ENCODE data around the gene PLA2G4A.
A peak's percentile ranks its signal among the peaks of the same experiment; 100 is the strongest.

The PLA2G4A gene

GRCh38 chr1:186882372-186883134 lies 53.8 kb downstream of the PLA2G4A start:
- Mint-ChIP-seq H3K4me1 (no peaks in the 10 kb centered on the region), H3K4me3 (no peak overlapping the region), H3K9me3 (peaks cover 4 to 11% of the 10 kb centered on the region in 2 donors), H3K27me3 (no peaks in the 10 kb centered on the region), H3K27ac (no peak overlapping the region)
- no peak for DNase-seq
- ATAC-seq = no peak

- Mint-ChIP-seq H3K4me3 (no peak overlapping the region), H3K27ac (no peak overlapping the region), H3K9me3 (peaks cover 4 to 11% of the 10 kb centered on the region in 2 donors), H3K27me3 (no peaks in the 10 kb centered on the region), H3K4me1 (no peaks in the 10 kb centered on the region)
- DNase-seq = no peak
- ATAC-seq = no peak
These were observed 55.5 kb downstream of the PLA2G4A start for GRCh38 chr1:186884251-186884650.

- DNase-seq (no peak), ATAC-seq (no peak)
- Mint-ChIP-seq H3K4me1 (no peaks in the 10 kb centered on the region), H3K27ac (no peak overlapping the region), H3K4me3 (no peak overlapping the region), H3K9me3 (peaks cover 4 to 11% of the 10 kb centered on the region in 2 donors), H3K27me3 (no peaks in the 10 kb centered on the region)
These were observed 58.5 kb downstream of the PLA2G4A start for GRCh38 chr1:186887203-186887602.

- DNase-seq = no peak
- Mint-ChIP-seq H3K4me3 (no peak overlapping the region), H3K4me1 (no peaks in the 10 kb centered on the region), H3K27me3 (no peaks in the 10 kb centered on the region), H3K9me3 (peaks cover 4 to 11% of the 10 kb centered on the region in 2 donors), H3K27ac (peak overlapping the region in 1 of 2 donors; percentile 90)
- no peak for ATAC-seq
These were observed 59.6 kb downstream of the PLA2G4A start for GRCh38 chr1:186888367-186888766.

GRCh38 chr1:186892936-186893335 lies 64.2 kb downstream of the PLA2G4A start:
- Mint-ChIP-seq H3K4me3 (no peak overlapping the region), H3K27ac (no peak overlapping the region), H3K9me3 (no peaks in the 10 kb centered on the region), H3K4me1 (no peaks in the 10 kb centered on the region), H3K27me3 (no peaks in the 10 kb centered on the region)
- ATAC-seq = no peak
- no peak for DNase-seq

GRCh38 chr1:186894415-186894814 lies 65.7 kb downstream of the PLA2G4A start:
- DNase-seq (no peak), ATAC-seq (no peak)
- peaks cover 4% of the 10 kb centered on the region for H3K4me1 Mint-ChIP-seq
- peaks cover 7% of the 10 kb centered on the region for H3K27me3 Mint-ChIP-seq
- peaks cover 0 to 6% of the 10 kb centered on the region in 2 donors for H3K9me3 Mint-ChIP-seq
- no peak overlapping the region for H3K4me3 Mint-ChIP-seq
- no peak overlapping the region for H3K27ac Mint-ChIP-seq

- Mint-ChIP-seq H3K27me3 (peaks cover 16% of the 10 kb centered on the region), H3K4me1 (peaks cover 6% of the 10 kb centered on the region), H3K9me3 (peaks cover 0 to 8% of the 10 kb centered on the region in 2 donors), H3K27ac (no peak overlapping the region), H3K4me3 (no peak overlapping the region)
- DNase-seq = no peak
- no peak for ATAC-seq
These were observed 67.5 kb downstream of the PLA2G4A start for GRCh38 chr1:186896211-186896610.

- ATAC-seq = no peak
- Mint-ChIP-seq H3K27ac (no peak overlapping the region), H3K27me3 (peaks cover 16% of the 10 kb centered on the region), H3K4me3 (no peak overlapping the region), H3K4me1 (peaks cover 6% of the 10 kb centered on the region), H3K9me3 (peaks cover 0 to 8% of the 10 kb centered on the region in 2 donors)
- no peak for DNase-seq
These were observed 68.3 kb downstream of the PLA2G4A start for GRCh38 chr1:186897008-186897407.

- no peak overlapping the region for H3K27ac Mint-ChIP-seq
- peaks cover 16% of the 10 kb centered on the region for H3K27me3 Mint-ChIP-seq
- peak; percentile 43 for ATAC-seq
- H3K4me3 Mint-ChIP-seq = no peak overlapping the region
- no peak for DNase-seq
- H3K9me3 Mint-ChIP-seq = peaks cover 0 to 8% of the 10 kb centered on the region in 2 donors
- H3K4me1 Mint-ChIP-seq = peaks cover 6% of the 10 kb centered on the region
These were observed 70.8 kb downstream of the PLA2G4A start for GRCh38 chr1:186899577-186899976.

GRCh38 chr1:186899977-186900376 lies 71.2 kb downstream of the PLA2G4A start:
- ATAC-seq (no peak), DNase-seq (no peak)
- no peak overlapping the region for H3K4me3 Mint-ChIP-seq
- peaks cover 16% of the 10 kb centered on the region for H3K27me3 Mint-ChIP-seq
- peaks cover 0 to 8% of the 10 kb centered on the region in 2 donors for H3K9me3 Mint-ChIP-seq
- no peak overlapping the region for H3K27ac Mint-ChIP-seq
- peaks cover 6% of the 10 kb centered on the region for H3K4me1 Mint-ChIP-seq

- Mint-ChIP-seq H3K4me3 (no peak overlapping the region), H3K27ac (no peak overlapping the region), H3K4me1 (peaks cover 6% of the 10 kb centered on the region), H3K9me3 (peaks cover 0 to 8% of the 10 kb centered on the region in 2 donors), H3K27me3 (peaks cover 16% of the 10 kb centered on the region)
- DNase-seq (no peak), ATAC-seq (no peak)
These were observed 71.9 kb downstream of the PLA2G4A start for GRCh38 chr1:186900539-186901237.

GRCh38 chr1:186901631-186902030 lies 72.9 kb downstream of the PLA2G4A start:
- DNase-seq (no peak), ATAC-seq (no peak)
- no peak overlapping the region for H3K4me3 Mint-ChIP-seq
- H3K27ac Mint-ChIP-seq = no peak overlapping the region
- H3K27me3 Mint-ChIP-seq = peaks cover 16% of the 10 kb centered on the region
- peaks cover 0 to 8% of the 10 kb centered on the region in 2 donors for H3K9me3 Mint-ChIP-seq
- peaks cover 6% of the 10 kb centered on the region for H3K4me1 Mint-ChIP-seq

- Mint-ChIP-seq H3K4me1 (peaks cover 6% of the 10 kb centered on the region), H3K4me3 (no peak overlapping the region), H3K27ac (no peak overlapping the region), H3K9me3 (peaks cover 0 to 8% of the 10 kb centered on the region in 2 donors), H3K27me3 (peaks cover 16% of the 10 kb centered on the region)
- DNase-seq = no peak
- no peak for ATAC-seq
These were observed 74.8 kb downstream of the PLA2G4A start for GRCh38 chr1:186903374-186904136.

- Mint-ChIP-seq H3K27ac (no peak overlapping the region), H3K9me3 (peaks cover 0 to 2% of the 10 kb centered on the region in 2 donors), H3K27me3 (peaks cover 9% of the 10 kb centered on the region), H3K4me3 (no peak overlapping the region), H3K4me1 (peaks cover 3% of the 10 kb centered on the region)
- DNase-seq = no peak
- no peak for ATAC-seq
These were observed 75.6 kb downstream of the PLA2G4A start for GRCh38 chr1:186904361-186904760.

GRCh38 chr1:186905561-186905960 lies 76.8 kb downstream of the PLA2G4A start:
- no peak overlapping the region for H3K4me3 Mint-ChIP-seq
- ATAC-seq = no peak
- no peak for DNase-seq
- H3K9me3 Mint-ChIP-seq = no peaks in the 10 kb centered on the region
- no peaks in the 10 kb centered on the region for H3K4me1 Mint-ChIP-seq
- H3K27me3 Mint-ChIP-seq = peaks cover 4% of the 10 kb centered on the region
- H3K27ac Mint-ChIP-seq = no peak overlapping the region

- Mint-ChIP-seq H3K4me1 (no peaks in the 10 kb centered on the region), H3K4me3 (no peak overlapping the region), H3K9me3 (no peaks in the 10 kb centered on the region), H3K27me3 (no peaks in the 10 kb centered on the region), H3K27ac (no peak overlapping the region)
- ATAC-seq (no peak), DNase-seq (no peak)
These were observed 86.8 kb downstream of the PLA2G4A start for GRCh38 chr1:186915555-186915954.

All from stimulated activated naive CD8-positive, alpha-beta T cell treated with anti-CD3 and anti-CD28 coated beads, Interleukin-15, amount 100 ng/mL, for 72 hours (primary cell).